NCI-H345 treated with DMSO at 0.1 percent for 48 hours (cell line): Measurements from ENCODE around the gene MCUB.

Source experiments
- DNase-seq: peaks from one replicate; lab custom pipeline; 2025; ENCODE audit not compliant: unreplicated experiment; lab: John Stamatoyannopoulos, UW

Gene MCUB

GRCh38 chr4:109723110-109723509 lies 163.1 kb downstream of the MCUB start:
- DNase-seq = no peak

GRCh38 chr4:109728385-109728784 lies 168.3 kb downstream of the MCUB start:
- DNase-seq = no peak

GRCh38 chr4:109729117-109729717 lies 169.2 kb downstream of the MCUB start:
- no peak for DNase-seq

GRCh38 chr4:109729718-109730618 lies 169.9 kb downstream of the MCUB start, which contains the start of gene PLA2G12A:
Gene PLA2G12A, minus strand, starts transcription at chr4:109730070. Its CDS starts 261 bp downstream, at chr4:109729809.
- peak; percentile 47 for DNase-seq

GRCh38 chr4:109730619-109731545 lies 170.8 kb downstream of the MCUB start:
- no peak for DNase-seq

- no peak for DNase-seq
Observed at GRCh38 chr4:109733728-109734127, 173.7 kb downstream of the MCUB start.

DNA sequence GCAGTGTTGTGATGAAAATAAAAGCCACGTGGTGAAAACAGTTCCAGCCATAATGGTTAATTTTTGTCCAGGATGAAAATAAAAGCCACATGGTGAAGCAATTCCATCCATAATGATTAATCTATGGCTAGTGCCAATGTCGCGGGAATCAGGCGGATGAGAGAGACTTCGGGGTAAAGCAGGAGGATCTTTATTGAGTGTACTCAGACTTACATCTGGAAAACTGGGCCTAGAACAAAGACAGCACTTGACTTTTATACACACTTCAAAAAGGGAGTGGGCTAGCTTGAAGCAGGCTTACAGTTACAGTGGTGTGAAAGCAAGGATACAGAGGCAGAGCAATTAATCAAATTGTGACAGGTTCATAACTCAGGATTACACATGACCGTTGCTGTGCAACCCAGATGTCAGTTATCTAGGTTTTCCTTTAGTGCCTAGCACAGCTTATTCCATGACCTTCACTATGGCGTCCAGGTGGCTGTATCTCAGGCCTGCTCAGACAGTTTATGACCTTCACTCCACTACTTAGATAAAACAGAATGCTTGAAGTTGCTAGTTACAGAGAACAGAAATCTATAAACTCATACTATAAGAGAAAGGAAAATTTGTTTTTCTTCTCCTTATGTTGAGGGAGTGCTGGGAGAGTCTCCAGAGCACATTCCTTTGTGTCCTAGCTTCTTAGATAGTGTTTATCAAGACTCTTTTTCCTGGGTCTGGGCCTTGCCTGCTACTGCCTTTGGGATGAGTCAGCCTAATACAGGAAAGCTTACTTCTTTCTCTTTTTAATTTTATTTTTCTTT lies 175.7 kb downstream of the MCUB start:
- no peak for DNase-seq
